Peyer's patch (tissue), 4 donors: Measurements from ENCODE around the gene SMIM15.

Experiments used
- CTCF ChIP-seq, 6 experiments: fragments of 450-650 bp in 4 of 6; fragments of 200-600 bp in 2 of 6; sonication (generic) in 1 of 6; IDR thresholded peaks; one replicate each; pipeline ENCODE4 v1.5.1; 2017 to 2019; ENCODE audit warnings: antibody characterized with exemption in 6 of 6, mild to moderate bottlenecking in 3 of 6, moderate library complexity in 1 of 6
- POLR2A ChIP-seq, 2 donors: fragments of 450-650 bp; IDR thresholded peaks; one replicate each; pipeline ENCODE4 v1.5.1; 2017; ENCODE audit warnings: antibody characterized with exemption in 2 of 2, mild to moderate bottlenecking in 2 of 2, moderate library complexity in 2 of 2

- no peak for TF ChIP-seq CTCF (IDR thresholded peaks at IDR 0.05)
- TF ChIP-seq POLR2A (IDR thresholded peaks at IDR 0.05), result no peak
Measured at GRCh38 chr5:61137835-61138234, 24.4 kb downstream of the SMIM15 start.
